DOHH2 (cell line): ENCODE measurements around the gene CYP4F22.
"Not testable (repeated sequence)": the region's sequence is repeated elsewhere in the genome, so short reads cannot be mapped to it uniquely, and the experiment has no call there.

Experiments used
- H3F3A ChIP-seq: fragments of 200-600 bp; sonication (generic), shearing (Covaris generic); 2 replicates; pipeline ENCODE4 v1.6.0; 2016; ENCODE audit warnings: antibody characterized with exemption, mild to moderate bottlenecking; ENCODE audit not compliant: control insufficient read depth, insufficient read depth
- H3K27ac ChIP-seq: fragments of 200-600 bp; sonication (generic); 2 replicates; pipeline ENCODE4 v1.5.1; 2014; ENCODE audit warnings: low read depth, mild to moderate bottlenecking, low read length, moderate library complexity
- H3K27me3 ChIP-seq: fragments of 200-600 bp; sonication (generic); 2 replicates; pipeline ENCODE4 v1.6.1; 2014; ENCODE audit warnings: mild to moderate bottlenecking, low read length, mixed read lengths; ENCODE audit not compliant: control insufficient read depth
- H3K36me3 ChIP-seq: fragments of 200-600 bp; sonication (generic); 2 replicates; pipeline ENCODE4 v1.6.1; 2014; ENCODE audit warnings: mild to moderate bottlenecking, low read length, moderate library complexity, mixed read lengths; ENCODE audit not compliant: control insufficient read depth
- H3K4me1 ChIP-seq: fragments of 200-600 bp; sonication (generic); 2 replicates; pipeline ENCODE4 v1.6.1; 2014; ENCODE audit warnings: mild to moderate bottlenecking, low read length, mixed read lengths; ENCODE audit not compliant: control insufficient read depth
- H3K4me2 ChIP-seq: fragments of 200-600 bp; sonication (generic); 2 replicates; pipeline ENCODE4 v1.6.0; 2014; ENCODE audit warnings: mild to moderate bottlenecking, low read length, moderate library complexity
- H3K4me3 ChIP-seq: fragments of 200-600 bp; sonication (generic); 2 replicates; pipeline ENCODE4 v1.5.1; 2014; ENCODE audit warnings: mild to moderate bottlenecking, low read length, mixed read lengths
- H3K79me2 ChIP-seq: fragments of 200-600 bp; sonication (generic); 2 replicates; pipeline ENCODE4 v1.6.1; 2014; ENCODE audit warnings: mild to moderate bottlenecking, low read length, mixed read lengths; ENCODE audit not compliant: control insufficient read depth
- H3K9me2 ChIP-seq: fragments of 200-600 bp; sonication (generic); replicated peaks from 2 replicates; pipeline ENCODE4 v1.6.1; 2014; ENCODE audit warnings: mild to moderate bottlenecking, low read length, mixed read lengths; ENCODE audit not compliant: control insufficient read depth
- H3K9me3 ChIP-seq: fragments of 200-600 bp; sonication (generic); 2 replicates; pipeline ENCODE4 v1.6.1; 2014; ENCODE audit warnings: antibody characterized with exemption, low read length, mixed read lengths; ENCODE audit not compliant: control insufficient read depth, insufficient read depth
- H4K20me1 ChIP-seq: fragments of 200-600 bp; sonication (generic); 2 replicates; pipeline ENCODE4 v1.6.0; 2014; ENCODE audit warnings: low read depth, mild to moderate bottlenecking, antibody characterized with exemption, low read length, moderate library complexity; ENCODE audit not compliant: control insufficient read depth, insufficient read depth
- EZH2phosphoT487 ChIP-seq: fragments of 200-600 bp; sonication (generic); IDR thresholded peaks from 2 replicates; pipeline ENCODE4 v1.6.1; 2017; ENCODE audit warnings: borderline replicate concordance, mild to moderate bottlenecking, antibody characterized with exemption, low read length, moderate library complexity, mixed read lengths
- TF ChIP-seq, protein P1 (sequence below): fragments of 200-600 bp; sonication (generic); IDR thresholded peaks from one replicate; pipeline ENCODE4 v1.5.1; 2014; ENCODE audit warnings: antibody characterized with exemption, mild to moderate bottlenecking, low read depth, low read length; ENCODE audit not compliant: poor library complexity, severe bottlenecking

The CYP4F22 gene

DNA sequence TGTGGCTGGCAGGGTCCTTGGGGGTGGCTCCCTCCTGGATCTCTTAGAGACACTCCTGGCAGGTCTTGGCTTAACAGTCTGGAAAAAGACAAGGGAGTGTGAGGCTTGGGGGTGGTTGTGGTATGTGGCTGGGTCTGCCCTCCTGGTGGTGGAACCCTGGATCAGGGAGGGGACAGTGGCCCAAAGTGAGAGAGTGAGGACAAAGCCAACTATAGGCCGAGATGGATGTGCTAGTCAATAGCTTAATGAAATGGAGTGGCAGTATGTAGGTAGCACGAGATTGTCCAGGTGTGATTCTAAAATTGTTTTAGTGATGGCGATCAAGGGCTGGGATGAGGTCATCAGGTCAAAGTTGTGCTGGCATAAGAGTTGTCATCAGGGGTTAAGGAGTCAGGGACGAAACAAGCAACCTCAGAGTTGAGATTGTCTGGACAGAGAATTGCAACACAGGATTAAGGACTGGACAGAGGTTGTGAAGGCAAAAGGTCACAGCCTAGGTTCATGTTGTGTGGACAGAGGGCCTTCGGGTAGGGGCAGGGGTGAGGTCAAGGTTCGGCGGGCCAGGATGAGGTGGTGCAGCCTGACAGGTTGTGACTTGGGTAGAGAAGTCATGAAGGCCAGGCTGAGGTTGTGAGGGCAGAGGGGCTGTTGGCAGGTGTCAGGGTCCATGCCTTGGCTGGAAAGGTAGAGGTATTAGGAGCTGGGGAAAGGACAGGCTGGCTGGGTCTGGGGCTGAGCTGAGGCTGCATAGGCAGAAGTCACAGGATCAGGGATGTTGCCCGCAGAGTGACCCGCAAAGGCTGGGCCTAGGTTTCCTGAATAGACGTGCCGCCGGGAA lies 39.4 kb upstream of the CYP4F22 start:
- Histone ChIP-seq H3K9me3 (no peaks in the 10 kb centered on the region), H4K20me1 (no peaks in the 10 kb centered on the region), H3K27me3 (peaks cover 11% of the 10 kb centered on the region), H3K4me3 (no peak overlapping the region), H3F3A (0 out of 2 replicates have a peak, but pooled peaks cover 7% of the 10 kb centered on the region), H3K27ac (no peak overlapping the region), H3K4me2 (no peak overlapping the region), H3K4me1 (peaks cover 35% of the 10 kb centered on the region), H3K9me2 (no peaks in the 10 kb centered on the region), H3K36me3 (peaks cover 3% of the 10 kb centered on the region), H3K79me2 (peaks cover 9% of the 10 kb centered on the region)
- TF ChIP-seq, protein P1, sequence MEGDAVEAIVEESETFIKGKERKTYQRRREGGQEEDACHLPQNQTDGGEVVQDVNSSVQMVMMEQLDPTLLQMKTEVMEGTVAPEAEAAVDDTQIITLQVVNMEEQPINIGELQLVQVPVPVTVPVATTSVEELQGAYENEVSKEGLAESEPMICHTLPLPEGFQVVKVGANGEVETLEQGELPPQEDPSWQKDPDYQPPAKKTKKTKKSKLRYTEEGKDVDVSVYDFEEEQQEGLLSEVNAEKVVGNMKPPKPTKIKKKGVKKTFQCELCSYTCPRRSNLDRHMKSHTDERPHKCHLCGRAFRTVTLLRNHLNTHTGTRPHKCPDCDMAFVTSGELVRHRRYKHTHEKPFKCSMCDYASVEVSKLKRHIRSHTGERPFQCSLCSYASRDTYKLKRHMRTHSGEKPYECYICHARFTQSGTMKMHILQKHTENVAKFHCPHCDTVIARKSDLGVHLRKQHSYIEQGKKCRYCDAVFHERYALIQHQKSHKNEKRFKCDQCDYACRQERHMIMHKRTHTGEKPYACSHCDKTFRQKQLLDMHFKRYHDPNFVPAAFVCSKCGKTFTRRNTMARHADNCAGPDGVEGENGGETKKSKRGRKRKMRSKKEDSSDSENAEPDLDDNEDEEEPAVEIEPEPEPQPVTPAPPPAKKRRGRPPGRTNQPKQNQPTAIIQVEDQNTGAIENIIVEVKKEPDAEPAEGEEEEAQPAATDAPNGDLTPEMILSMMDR = no peak
- no peak for TF ChIP-seq EZH2phosphoT487

DNA sequence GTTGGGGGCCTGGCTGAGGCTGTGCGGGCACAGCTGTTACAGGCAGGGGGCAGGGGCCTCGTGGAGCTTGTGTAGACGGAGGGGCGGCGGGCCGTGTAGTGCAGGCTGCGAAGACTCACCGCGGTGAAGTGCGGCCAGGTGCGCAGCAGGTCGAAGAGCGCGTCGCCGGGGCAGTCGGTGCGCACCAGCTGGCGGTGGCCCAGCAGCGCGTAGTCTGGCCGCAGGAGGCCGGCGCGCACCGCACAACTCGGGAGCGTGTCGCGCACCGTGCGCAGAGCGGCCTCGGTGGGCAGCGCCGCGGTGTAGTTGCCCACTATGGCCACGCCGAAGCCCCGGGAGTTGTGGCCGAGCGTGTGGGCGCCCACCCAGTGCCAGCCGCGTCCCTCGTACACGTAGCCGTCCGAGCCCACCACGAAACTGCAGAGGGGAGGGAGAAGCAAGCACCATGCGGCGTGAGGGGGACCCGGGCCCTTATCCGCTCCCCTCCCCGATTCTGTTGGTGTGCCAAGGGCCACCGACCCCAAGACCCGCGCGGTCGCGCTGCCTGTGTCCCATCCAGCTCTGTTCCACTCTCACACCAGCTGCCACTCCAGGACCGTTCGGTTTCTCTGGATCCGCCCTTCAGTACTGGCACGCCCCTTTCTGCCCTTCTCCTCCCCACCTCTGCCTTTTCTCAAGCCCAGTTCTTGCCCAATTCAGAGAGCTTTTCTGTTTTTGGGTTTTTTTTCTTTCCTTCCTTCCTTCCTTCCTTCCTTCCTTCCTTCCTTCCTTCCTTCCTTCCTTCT lies 38.6 kb upstream of the CYP4F22 start:
- Histone ChIP-seq H3K4me3 (no peak overlapping the region), H3K36me3 (no peaks in the 10 kb centered on the region), H4K20me1 (no peaks in the 10 kb centered on the region), H3K27me3 (peaks cover 11% of the 10 kb centered on the region), H3F3A (0 out of 2 replicates have a peak, but pooled peaks cover 7% of the 10 kb centered on the region), H3K4me2 (no peak overlapping the region), H3K27ac (no peak overlapping the region), H3K79me2 (peaks cover 1% of the 10 kb centered on the region), H3K9me2 (no peaks in the 10 kb centered on the region), H3K4me1 (peaks cover 31% of the 10 kb centered on the region), H3K9me3 (no peaks in the 10 kb centered on the region)
- TF ChIP-seq, protein P1 = no peak
- no peak for TF ChIP-seq EZH2phosphoT487

DNA sequence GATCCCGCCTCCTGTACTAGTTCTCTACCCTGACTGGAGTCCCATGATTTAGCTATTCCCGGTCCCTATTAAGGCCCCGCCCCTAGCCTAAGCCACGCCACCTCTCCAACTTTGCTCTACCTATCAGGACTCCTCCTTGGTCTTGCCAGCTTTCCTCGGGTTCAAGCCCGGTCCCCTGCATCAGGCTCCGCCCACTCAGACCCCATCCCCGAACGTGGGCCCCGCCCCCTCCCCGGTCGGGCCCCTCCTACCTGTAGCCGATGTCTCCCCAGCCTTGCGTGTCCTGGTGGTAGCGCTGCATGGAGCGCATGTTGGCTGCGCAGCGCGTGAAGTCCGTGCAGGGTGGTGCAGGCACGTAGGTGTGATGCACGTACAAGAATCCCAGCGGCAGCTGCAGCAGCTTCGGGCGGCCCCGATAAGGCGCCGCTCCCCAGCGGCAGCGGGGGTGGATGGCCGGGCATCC lies 36.7 kb upstream of the CYP4F22 start:
- H3K4me1 ChIP-seq = peaks cover 20% of the 10 kb centered on the region
- H3K4me2 ChIP-seq = no peak overlapping the region
- no peaks in the 10 kb centered on the region for H3K79me2 ChIP-seq
- peaks cover 11% of the 10 kb centered on the region for H3K27me3 ChIP-seq
- H3K9me2 ChIP-seq = no peaks in the 10 kb centered on the region
- no peaks in the 10 kb centered on the region for H3K9me3 ChIP-seq
- H3K27ac ChIP-seq = no peak overlapping the region
- H3K36me3 ChIP-seq = no peaks in the 10 kb centered on the region
- H3K4me3 ChIP-seq = no peak overlapping the region
- 0 out of 2 replicates have a peak, but pooled peaks cover 7% of the 10 kb centered on the region for H3F3A ChIP-seq
- H4K20me1 ChIP-seq = no peaks in the 10 kb centered on the region
- TF ChIP-seq EZH2phosphoT487 = no peak
- TF ChIP-seq, protein P1 = no peak

DNA sequence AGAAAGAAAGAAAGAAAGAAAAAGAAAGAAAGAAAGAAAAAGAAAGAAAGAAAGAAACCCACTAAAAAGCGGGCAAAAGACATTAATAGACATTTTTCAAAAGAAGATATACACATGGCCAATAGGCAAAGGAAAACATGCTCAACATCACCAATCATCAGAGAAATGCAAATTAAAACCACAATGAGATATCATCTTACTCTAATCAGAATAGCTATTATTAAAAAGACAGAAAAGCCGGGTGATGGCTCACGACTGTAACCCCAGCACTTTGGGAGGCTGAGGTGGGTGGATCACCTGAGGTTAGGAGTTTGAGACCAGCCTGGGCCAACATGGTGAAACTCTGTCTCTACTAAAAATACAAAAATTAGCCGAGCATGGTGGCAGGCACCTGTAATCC lies 34.5 kb upstream of the CYP4F22 start:
- not testable (repeated sequence) for H4K20me1 ChIP-seq, H3K9me2 ChIP-seq, H3K36me3 ChIP-seq, H3K4me3 ChIP-seq, H3K9me3 ChIP-seq, H3F3A ChIP-seq, H3K27ac ChIP-seq, H3K79me2 ChIP-seq
- Histone ChIP-seq H3K27me3 (peaks cover 11% of the 10 kb centered on the region), H3K4me1 (peaks cover 11% of the 10 kb centered on the region), H3K4me2 (0 out of 2 replicates have a peak overlapping the region, but pooled peaks have one; percentile 5)
